Prostate gland (tissue), 2 donors: ENCODE measurements around the gene RIGI.

Experiments
- POLR2AphosphoS5 ChIP-seq: sonication (generic); formaldehyde crosslinking; IDR thresholded peaks from one replicate; pipeline ENCODE4 v1.6.1; 2017; ENCODE audit warnings: antibody characterized with exemption
- TF ChIP-seq, protein P1 (sequence below), 4 experiments: fragments of 200-600 bp in 2 of 4; fragments of 450-650 bp in 2 of 4; sonication (generic) in 2 of 4; IDR thresholded peaks; 1 replicate in 3 of 4; 2 replicates in 1 of 4; pipeline ENCODE4 v1.5.1; 2016 to 2019; ENCODE audit warnings: antibody characterized with exemption in 4 of 4, mild to moderate bottlenecking in 2 of 4, moderate library complexity in 2 of 4

DNA sequence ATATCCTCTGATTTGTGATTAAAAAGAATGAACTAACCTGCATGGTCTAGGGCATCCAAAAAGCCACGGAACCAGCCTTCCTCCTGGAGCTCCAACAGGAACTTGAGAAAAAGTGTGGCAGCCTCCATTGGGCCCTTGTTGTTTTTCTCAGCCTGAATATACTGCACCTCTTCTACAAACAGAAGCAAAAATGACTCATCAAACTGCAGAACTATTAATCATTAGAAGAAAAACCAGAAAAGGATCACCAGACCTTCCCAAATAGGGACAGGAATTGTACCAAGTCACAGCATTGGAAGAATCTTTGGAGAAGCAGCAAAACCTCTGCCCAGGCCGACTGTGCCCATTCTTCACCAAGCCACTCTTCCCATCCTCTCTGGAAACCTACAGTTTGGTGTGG lies 25.2 kb downstream of the RIGI start:
- no peak for TF ChIP-seq POLR2AphosphoS5
- TF ChIP-seq, protein P1, sequence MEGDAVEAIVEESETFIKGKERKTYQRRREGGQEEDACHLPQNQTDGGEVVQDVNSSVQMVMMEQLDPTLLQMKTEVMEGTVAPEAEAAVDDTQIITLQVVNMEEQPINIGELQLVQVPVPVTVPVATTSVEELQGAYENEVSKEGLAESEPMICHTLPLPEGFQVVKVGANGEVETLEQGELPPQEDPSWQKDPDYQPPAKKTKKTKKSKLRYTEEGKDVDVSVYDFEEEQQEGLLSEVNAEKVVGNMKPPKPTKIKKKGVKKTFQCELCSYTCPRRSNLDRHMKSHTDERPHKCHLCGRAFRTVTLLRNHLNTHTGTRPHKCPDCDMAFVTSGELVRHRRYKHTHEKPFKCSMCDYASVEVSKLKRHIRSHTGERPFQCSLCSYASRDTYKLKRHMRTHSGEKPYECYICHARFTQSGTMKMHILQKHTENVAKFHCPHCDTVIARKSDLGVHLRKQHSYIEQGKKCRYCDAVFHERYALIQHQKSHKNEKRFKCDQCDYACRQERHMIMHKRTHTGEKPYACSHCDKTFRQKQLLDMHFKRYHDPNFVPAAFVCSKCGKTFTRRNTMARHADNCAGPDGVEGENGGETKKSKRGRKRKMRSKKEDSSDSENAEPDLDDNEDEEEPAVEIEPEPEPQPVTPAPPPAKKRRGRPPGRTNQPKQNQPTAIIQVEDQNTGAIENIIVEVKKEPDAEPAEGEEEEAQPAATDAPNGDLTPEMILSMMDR (IDR thresholded peaks at IDR 0.05): no peak
